Peyer's patch (tissue), 4 donors: ENCODE data around the gene SLX4.

Experiments used
- POLR2A ChIP-seq, 2 donors: fragments of 450-650 bp; IDR thresholded peaks; one replicate each; pipeline ENCODE4 v1.5.1; 2017; ENCODE audit warnings: antibody characterized with exemption in 2 of 2, mild to moderate bottlenecking in 2 of 2, moderate library complexity in 2 of 2
- TF ChIP-seq, protein P1 (sequence below), 6 experiments: fragments of 450-650 bp in 4 of 6; fragments of 200-600 bp in 2 of 6; sonication (generic) in 1 of 6; IDR thresholded peaks; one replicate each; pipeline ENCODE4 v1.5.1; 2017 to 2019; ENCODE audit warnings: antibody characterized with exemption in 6 of 6, mild to moderate bottlenecking in 3 of 6, moderate library complexity in 1 of 6

DNA sequence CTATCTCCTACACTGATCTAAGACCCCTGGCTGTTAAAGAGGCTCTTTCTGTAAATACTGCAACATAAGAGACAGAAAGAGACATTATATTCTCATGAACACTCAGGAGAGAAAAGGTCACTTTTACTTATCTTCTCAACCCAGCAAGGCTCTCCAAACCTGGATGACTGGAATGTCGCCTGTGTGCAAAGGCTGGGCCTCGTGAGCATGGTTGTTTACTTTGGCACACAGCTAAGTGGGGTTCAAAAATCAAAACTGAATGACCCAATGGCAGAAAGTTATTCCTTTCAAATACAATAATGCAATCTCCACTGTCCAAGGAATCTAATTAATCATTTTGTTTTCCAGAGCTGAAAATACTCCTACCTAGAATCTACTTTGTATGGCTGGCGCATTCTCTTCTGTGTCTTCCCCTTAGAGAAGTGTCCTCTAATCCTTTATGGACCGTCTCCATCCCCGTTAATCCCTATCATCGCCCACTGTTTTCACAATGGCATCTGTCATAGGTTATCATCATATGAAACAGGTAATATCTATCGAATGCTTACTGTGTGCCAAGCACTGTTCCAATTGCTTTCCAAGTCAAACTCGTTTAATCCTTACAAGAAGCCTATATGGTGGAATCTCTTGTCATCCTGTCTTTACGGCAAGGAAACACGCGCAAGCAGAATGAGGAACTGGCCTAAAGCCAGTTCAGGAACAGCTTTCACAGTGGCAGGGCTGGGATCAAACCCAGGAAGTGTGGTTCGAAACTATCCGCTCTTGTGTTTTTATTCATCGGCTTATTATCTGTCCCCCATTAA is 1.3 kb downstream of the SLX4 start:
- TF ChIP-seq, protein P1, sequence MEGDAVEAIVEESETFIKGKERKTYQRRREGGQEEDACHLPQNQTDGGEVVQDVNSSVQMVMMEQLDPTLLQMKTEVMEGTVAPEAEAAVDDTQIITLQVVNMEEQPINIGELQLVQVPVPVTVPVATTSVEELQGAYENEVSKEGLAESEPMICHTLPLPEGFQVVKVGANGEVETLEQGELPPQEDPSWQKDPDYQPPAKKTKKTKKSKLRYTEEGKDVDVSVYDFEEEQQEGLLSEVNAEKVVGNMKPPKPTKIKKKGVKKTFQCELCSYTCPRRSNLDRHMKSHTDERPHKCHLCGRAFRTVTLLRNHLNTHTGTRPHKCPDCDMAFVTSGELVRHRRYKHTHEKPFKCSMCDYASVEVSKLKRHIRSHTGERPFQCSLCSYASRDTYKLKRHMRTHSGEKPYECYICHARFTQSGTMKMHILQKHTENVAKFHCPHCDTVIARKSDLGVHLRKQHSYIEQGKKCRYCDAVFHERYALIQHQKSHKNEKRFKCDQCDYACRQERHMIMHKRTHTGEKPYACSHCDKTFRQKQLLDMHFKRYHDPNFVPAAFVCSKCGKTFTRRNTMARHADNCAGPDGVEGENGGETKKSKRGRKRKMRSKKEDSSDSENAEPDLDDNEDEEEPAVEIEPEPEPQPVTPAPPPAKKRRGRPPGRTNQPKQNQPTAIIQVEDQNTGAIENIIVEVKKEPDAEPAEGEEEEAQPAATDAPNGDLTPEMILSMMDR (IDR thresholded peaks at IDR 0.05) = no peak
- no peak for TF ChIP-seq POLR2A (IDR thresholded peaks at IDR 0.05)
